Measurements from ENCODE around the gene CAMK2N1.

CAMK2N1 gene

DNA sequence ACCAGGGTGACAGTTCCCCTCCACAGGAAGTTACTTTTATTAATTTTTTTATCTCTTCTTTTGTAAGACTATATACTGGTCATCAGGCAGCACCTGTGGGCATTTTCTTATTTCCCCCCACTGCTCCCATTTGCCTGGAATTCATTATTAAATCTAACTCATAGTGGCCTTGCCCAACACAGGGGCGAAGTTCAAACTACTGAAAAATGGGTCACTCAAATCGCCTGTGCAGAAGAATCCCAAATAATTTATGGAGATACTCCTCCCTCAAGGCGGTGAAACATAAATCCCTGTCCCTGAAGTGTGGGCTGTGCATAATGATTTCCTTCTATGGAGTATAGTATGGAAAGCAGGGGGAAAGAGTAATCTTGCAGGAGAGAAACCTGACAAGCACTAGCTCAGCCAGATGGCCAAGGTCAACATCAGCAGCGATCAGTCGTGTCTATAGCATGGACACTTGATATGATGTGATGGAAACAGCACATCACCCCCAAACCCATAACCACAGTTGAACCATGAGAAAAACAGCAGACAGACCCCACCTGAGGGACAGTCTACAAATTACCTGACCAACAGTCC is 7.9 kb downstream of the CAMK2N1 start:
- DNase-seq (ENCODE audit: low spot score): no peak

DNA sequence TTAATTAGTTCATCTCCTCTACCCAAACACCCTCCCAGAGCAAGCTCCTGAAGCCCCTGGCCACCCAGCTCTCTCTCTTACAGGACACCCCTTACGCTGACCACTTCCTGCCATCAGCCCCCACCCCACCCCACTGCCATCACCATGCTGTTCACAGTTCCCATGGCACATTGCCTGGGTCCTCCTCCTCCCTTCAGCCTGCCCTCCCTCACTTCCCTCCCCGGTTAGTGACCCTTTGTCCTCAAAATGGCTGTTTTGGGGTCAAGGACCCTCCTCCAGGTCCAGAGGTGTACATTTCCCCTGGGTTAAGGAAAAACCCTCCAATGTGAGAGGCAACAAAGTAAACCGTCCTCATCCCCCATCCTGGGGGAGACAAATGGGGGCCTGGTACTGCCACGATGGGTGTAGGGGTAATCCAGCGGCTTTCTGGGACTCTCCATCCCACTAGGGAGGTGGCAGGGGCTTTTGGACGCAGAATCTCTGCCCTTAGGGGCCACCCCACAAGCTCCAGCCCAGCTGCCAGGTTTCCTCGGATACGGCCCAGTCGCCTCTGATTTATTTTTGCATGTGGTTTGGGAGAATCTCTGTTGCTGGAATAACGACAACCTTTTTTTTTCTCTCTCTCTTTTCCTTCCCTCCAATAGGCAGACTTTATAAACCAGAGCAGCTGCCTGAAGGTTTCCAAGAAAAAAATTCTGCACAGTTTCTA is 8.5 kb downstream of the CAMK2N1 start:
- DNase-seq (ENCODE audit: low spot score): no peak

DNA sequence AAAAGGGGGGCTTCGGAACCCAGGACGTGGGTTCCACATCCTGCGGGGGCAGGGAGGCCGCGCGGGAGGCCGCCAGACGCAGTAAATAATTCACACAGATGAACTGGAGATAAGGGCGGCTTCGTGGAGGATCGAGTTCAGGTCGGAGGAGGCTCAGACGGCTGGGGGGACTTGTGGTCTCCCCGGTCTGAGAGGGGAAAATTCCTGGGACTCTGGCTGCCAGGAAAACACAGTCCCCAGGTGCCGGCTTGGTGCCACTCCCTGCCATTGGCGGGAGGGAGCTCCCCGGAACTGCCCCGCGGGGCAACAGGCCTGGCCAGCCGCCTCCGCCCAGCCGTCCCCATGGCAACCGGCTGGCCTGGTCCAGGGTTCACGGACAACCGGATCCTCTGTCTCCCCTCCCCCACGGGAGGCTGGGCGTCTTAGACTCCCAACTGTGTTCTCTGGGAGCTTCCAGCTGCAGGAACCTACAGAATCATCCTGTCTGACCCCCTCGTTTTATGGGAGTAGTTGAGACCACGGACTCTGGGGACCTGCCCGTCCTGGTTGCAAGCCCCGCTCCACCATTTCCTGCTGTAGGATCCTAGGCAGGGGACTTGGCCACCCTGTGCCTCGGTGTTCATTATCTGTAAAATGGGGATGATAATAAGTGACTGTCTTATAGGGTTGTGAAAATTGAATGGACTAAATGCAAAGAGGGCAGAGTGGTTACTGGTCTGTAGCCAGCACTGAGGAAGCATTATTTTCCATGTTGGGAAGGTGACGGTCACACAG is 9.6 kb downstream of the CAMK2N1 start:
- DNase-seq (ENCODE audit: low spot score): no peak

DNA sequence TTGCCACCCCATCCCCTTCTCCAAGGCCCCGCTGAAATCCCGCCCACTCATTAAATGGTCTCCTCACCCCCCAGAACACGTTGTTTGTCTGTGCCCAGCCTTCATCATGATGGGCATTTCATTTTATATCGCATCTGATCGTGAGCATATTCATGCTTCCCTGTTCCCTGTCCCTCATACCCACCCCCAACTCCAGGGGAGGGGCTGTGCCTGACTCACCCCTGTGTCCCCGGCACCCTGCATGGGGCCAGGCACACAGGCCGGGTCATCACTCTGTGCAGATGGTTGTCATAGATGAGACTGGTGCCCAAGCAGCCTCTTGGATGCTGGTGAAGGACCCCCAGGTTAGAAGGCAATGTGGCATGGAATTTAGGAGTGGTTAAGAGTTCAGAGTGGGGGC is 11.0 kb downstream of the CAMK2N1 start:
- DNase-seq (ENCODE audit: low spot score): no peak

DNA sequence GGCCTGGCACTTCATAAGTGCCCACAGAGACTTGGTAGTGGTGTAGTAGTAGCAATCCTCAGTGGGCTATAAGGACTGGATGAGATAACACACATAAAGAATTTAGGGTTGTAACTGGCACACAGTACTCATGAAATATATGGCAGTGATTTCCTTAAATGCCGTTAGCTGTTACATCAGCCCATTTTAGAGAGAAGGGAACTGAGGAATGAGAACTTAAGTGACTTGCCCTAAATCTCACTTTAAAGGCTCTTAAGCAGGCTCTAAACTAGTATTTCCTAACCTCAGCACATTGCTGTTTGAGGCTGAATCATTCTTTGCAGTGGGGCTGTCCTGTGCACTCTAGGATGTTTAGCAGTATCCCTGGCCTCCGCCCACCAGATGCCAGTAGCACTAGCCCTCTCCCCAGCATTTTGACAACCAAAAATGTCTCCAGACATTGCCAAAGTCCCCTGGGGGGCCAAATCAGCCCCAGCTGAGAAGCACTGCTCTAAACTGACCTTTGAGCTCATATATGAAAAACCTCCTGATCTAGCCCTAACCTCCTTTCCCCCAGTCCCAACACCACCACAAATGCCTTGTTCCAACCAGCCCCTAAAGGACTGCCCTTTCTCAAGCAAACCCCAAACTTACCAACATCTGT is 11.6 kb downstream of the CAMK2N1 start:
- no peak for DNase-seq (ENCODE audit: low spot score)

DNA sequence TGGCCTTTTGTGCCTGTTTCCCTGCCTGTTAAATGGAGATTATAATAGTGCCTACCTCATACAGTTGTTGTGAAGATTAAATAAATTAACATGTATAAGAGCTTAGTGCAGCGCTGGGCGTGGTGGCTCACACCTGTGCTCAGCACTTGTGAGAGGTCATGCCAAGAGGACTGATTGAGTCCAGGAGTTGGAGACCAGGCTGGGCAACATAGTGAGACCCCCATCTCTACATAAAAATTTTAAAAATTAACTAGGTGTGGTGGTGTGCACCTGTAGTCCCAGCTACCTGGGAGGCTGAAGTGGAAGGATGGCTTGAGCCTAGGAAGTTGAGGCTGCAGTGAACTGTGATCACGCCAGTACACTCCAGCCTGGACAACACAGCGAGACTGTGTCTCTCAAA is 12.1 kb downstream of the CAMK2N1 start:
- no peak for DNase-seq (ENCODE audit: low spot score)

DNA sequence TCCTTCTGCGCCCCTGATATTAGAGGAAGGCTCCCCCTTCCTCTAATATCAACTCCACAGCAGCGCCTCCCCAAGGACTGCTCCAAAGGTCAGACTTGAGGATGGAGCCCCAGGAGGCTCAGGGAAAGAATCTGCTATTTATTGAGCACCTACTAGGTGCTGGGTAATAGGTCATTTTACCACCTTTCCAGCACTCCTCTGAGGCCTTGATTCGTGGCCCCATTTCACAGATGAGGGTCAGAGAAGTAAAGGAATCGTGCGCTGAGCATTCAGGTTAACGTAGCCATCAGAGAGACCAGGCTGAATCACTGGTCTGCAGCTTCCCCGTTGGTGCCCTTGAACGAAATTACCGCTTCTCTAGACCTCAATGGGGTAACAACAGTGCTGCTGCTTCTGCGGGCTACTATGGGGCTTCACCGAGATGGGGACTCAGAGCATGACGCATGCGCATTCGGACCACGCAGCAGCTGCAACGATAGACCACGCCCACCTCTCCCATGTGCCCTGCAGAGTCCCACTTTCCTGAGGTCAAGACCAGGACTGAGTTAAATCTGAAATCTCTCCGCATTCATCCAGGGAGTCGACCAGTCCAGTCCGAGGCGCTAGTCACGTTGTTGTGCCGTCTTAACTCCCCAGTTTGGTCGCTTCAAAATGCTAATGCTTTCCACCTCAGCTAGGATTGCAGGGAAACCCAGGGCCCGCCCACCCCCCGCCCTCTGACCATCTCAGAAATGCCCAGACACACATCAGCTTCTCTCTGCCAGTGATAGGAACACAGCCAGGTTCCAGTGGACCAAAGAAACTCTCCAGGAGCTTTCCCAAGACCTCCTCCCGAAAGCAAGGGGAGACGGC is 12.9 kb downstream of the CAMK2N1 start:
- DNase-seq (ENCODE audit: low spot score): no peak

DNA sequence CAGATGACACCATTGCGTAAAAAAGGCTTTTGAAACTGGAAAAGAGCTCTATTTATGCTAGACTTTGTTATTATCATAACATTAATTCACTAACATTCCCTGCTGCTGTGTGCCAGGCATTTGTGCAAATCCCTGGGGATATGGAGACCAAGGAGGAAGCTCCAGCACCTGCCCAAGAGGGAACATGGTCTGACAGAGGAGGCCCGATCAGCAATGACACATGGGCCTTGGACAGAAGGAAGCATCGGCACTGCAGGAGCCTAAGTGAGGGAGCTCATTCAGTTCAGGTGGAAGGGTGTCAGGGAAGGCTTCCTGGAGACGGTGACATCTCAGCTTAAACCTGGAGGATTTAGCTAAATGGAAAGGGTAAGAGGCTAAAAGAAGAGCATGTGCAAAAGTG is 13.9 kb downstream of the CAMK2N1 start:
- no peak for DNase-seq (ENCODE audit: low spot score)

DNA sequence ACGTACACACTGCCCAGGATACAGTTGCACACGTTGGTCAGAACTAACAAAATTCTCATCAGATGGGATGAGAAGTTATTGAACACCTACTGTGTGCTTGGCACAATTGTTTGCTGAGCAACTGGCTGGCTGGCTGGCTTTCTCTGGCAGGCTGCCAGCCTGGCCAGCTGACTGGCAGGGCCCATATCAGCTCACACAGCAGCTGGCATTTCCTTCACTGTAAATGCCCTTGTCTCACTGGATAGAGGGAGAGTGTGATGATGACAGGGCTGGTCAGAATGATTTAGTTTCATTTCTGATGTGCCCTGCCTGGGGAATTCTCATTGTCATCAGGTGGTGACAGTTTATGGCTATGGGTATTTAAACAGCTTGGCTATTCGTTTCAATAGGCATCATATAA is 15.8 kb downstream of the CAMK2N1 start:
- no peak for DNase-seq (ENCODE audit: low spot score)

DNA sequence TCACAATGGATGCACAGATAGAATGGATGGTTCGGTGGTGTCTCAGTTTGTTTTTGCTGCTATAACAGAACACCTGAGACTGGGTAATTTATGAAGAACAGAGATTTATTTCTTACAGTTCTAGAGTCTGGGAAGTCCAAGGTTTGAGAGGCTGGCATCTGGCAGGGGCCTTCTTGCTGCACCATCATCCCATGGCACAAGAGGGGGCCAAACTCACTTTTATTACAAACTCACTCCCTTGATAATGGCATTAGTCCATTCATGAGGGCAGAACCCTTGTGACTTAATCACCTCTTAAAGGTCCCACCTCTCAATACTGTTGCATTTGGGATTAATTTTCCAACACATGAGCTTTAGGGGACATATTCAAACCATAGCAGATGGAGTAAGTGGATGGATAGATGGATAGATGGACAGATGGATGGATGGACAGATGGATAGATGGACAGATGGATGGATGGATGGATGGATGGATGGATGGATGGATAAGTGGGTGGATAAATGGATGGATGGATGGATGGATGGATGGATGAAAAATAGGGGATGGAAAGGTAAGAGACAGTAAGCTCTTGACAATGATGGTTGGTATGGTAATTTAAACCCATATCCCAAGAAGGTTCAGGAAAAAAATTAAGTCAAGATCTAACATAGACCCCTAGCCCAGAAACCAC is 16.5 kb downstream of the CAMK2N1 start:
- no peak for DNase-seq (ENCODE audit: low spot score)

DNA sequence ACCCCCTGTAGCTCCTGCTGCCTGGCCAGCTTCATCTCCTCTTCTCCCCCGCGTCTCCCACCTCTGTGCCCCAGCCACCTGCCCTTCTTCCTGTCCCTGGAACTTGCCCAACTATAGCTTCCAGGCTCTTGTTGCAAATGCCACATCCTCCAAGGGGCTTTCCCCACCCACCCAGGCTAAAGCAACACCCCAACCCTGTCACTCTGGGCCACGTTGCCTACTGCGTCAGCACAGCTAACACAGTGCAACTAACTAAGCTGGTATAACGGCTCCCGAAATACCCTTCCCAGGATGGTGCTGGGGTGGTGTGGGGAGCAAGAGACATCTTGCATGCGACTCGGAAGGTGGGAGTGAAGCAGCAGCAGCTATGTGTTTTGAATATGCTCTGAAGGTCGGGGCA is 19.7 kb downstream of the CAMK2N1 start:
- DNase-seq (ENCODE audit: low spot score): no peak

DNA sequence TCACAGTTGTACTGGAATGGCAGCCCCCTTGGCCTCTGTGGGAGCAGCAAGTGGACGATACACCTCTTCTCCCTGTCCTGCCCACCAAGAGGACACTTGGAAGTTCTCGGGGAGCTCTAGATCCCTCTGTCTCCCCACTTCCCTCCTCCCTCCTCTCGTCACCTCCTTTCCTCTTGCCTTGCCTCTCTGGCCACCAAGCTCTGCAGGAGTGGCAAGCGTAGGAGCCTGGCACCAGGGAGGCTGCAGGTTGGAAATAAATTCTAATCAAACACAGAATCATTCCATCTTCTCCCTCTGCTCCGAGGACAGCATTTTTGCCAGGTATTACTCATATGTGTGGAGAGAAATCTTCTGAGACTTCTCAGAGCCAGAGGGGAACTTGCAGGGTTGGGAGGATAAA is 20.8 kb downstream of the CAMK2N1 start:
- no peak for DNase-seq (ENCODE audit: low spot score)

DNA sequence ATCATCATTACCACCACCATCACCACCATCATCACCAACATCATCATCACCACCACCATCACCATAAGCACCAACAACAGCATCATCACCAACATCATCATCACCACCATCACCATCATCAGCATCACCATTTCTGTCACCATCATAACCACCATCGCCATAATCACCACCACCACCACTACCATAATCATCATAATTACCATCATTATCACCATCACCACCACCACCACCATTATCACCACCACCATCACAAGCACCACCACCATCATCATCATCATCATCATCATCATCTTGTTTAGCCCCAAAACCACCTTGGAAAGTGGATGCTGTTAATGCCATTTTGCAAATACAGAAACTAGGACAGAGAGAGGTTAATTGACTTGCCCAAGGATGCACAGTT is 22.5 kb downstream of the CAMK2N1 start:
- no peak for DNase-seq (ENCODE audit: low spot score)

DNA sequence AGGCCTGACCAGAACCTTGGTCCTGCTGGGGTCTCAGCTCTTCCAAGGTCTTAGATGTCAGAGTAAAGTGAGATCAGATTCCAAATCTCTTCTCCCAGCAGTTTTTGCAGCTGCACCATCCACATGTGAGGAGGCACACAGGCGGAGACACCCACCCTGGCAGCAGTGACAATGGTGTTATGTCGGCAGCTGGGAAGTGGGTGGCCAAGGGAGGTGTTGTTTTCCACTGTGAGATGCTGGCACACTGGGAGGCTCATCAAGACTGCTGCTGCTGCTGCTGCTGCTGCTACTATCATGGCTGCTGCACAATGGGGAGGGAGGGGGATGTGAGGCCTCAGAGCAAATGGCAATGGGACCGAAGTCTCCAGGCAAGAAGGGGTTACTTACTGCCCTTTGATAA is 23.6 kb downstream of the CAMK2N1 start:
- DNase-seq (ENCODE audit: low spot score): no peak

DNA sequence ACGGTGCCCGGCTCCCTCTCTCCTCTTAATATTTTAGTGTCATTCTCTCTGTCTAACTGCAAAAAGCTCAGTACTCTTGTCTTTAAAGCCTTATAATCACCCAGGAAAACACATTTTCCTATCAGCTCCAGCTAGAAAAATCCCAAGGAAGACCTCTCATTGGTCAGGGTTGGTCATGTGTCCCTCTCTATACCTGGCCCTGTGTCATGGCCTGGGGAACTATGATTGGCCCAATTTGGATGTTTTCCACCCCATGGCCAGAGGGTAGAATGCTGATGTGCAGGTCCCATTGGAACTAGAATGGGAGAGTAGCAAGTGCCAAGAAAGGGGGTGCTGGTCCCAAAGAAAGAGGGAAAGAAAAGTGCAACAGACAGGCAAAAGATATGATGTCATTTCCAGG is 27.3 kb downstream of the CAMK2N1 start:
- DNase-seq (ENCODE audit: low spot score): no peak

DNA sequence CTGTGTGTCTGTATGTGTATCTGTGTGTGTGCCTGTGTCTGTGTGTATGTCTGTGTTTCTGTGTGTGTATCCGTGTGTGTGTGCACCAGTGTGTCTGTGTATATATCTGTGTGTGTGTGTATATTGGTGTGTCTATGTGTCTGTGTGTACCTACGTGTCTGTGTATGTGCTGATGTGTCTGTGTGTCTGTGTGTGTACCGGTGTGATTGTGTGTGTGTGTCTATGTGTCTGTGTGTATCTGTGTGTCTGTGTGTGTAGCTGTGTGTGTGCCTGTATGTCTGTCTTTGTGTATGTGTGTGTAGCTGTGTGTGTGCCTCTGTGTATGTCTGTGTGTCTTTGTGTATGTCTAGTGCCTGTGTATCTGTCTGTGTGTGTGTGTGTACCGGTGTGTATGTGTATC is 32.0 kb downstream of the CAMK2N1 start:
- DNase-seq (ENCODE audit: low spot score): no peak

DNA sequence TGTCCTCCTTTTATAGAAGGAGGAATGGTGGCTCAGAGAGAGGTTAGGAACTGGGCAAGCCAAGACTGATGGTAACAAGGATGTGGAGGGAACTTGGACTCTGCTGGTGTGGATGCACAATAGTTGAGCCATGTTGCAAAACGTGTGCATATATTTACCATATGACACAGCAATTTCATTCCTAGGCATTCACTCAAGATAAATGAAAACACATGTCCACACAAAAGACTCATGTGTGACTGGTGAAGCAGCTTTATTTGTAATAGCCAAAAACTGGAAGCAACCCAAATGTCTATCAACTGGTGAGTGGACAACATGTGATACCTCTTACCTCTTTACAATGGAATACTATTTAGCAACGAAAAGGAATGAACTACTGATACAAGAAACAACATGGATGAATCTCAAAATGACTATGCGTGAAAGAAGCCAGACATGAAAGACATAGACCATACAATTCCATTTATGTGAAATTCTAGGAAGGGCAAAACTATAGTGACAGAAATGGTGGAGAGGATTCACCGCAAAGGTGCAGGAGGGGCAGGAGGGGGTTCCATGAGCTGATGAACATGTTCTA is 36.2 kb downstream of the CAMK2N1 start:
- no peak for DNase-seq (ENCODE audit: low spot score)

DNA sequence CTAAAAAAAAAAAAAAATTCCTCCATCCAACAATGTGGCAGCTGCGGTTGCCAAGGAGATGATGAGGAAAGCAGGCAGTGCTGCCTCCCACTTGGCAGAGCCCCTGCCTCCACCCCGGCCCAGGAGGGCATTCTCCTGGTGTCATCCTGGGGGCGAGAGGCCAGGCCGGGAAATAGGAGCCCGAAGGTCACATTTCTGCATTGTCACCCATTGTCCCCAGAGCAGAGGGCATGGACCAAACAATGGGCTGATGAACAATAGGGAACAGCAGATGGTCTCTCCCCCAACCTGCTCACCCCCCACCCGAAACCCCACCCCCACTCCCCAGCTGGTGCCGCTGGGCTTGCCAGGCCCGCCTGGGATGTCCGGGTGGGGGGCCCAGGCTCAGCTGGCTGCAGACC is 37.3 kb downstream of the CAMK2N1 start:
- no peak for DNase-seq (ENCODE audit: low spot score)

DNA sequence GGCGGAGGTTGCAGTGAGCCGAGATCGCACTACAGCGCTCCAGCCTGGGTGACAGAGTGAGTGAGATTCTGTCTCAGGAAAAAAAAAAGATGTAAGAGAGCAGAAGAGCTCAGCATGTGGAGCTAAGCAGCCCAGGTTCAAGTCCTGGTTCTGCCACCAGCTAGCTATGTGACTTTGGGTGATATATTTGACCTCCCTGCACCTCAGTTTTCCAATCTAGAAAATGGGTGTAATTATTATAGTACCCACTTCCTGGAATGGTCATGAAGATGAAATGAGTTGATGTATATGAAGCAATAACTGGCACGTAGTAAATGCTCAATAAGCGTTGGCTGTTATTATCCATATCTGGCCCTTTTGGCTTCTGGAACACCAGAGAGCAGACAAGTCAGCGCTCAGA is 38.2 kb downstream of the CAMK2N1 start:
- no peak for DNase-seq (ENCODE audit: low spot score)

DNA sequence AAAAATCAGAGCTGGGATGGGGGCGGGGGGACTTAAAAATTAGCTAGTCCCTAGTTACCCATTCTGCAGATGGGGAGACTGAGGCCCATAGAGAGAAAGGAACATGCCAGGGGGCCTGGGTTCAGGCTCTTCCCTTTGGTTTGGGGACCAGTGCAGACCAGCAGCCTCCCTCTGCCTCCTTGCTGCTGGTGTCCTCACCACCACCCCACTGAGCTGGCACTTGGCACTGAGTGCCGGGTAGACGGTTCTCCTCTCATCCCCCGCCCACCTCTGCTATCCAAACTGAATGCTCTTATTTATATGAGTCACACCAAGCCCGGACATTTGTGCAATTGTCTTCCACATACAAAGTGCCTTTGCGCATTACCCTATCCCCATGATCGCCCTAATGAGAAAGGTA is 39.2 kb downstream of the CAMK2N1 start:
- no peak for DNase-seq (ENCODE audit: low spot score)

DNA sequence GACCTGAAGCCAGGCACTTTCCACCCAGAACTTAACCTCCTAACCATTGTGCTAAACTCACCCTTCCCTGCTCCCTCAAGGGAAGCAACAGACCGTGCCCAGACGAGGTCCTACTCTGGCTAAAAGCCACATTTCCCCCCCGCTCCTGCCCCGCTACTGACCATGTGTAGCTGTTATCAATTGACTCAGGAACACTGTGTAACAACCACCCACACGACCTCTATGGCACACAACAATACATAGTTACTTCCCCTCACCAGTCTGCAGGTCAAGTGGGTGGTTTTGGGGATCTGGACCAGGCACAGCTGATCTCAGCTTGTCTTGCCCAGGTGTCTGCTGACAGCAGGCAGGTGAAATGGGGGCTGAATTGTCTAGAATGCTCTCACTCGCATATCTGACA is 40.1 kb downstream of the CAMK2N1 start:
- no peak for DNase-seq (ENCODE audit: low spot score)
